ENCODE data around the gene B4GALNT1. TPM values are rescaled to one million over a fixed set of nuclear protein-coding genes. Genes with fewer than 3 reads are reported as not detected.

Gene B4GALNT1
- total RNA-seq, 3 donors from 2014 or later (not counting 1 experiment from before 2014, with no cell fraction given), result 0.38 to 0.59 (median 0.48) TPM

DNA sequence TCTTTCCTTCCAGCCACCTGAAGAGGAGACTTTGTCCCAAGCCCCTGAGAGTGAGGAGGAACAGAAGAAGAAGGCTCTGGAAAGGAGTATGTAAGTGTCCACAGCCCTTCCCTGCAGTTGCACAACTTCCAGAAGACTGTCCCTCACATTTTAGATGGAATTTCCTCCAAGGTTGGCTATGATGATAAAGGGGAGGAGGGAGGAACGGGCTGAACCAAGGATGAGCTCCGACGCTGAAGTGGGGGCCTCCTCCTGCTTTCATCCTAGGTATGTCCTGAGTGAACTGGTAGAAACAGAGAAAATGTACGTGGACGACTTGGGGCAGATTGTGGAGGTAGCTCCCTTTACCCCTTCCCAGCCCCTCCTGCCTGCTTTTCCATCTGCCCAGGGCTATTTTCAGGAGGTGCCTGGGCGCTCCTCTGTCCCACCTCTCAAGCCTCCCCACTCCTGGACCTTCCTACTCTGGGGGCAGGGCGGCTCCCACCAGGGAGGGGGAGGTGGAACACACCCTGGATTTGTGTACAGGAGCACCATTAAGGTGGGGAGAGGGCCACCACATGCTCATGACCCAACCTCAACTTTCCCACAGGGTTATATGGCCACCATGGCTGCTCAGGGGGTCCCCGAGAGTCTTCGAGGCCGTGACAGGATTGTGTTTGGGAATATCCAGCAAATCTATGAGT is 19.4 kb downstream of the B4GALNT1 start:
- Mint-ChIP-seq H3K4me1 (peaks cover 6 to 12% of the 10 kb centered on the region in 2 donors), H3K4me3 (no peak overlapping the region), H3K27me3 (ENCODE audit: low read depth in 2 of 2) (peaks cover under 1 to 10% of the 10 kb centered on the region in 2 donors), H3K36me3 (no peaks in the 10 kb centered on the region), H3K27ac (no peak overlapping the region), H3K9me3 (no peaks in the 10 kb centered on the region)
- Histone ChIP-seq H3K9me3 (ENCODE audit: control insufficient read depth, insufficient read depth, low read length) (no peaks in the 10 kb centered on the region), H3K36me3 (ENCODE audit: control insufficient read depth, insufficient read depth, low read length) (peaks cover 4% of the 10 kb centered on the region), H3K4me1 (ENCODE audit: control insufficient read depth, insufficient read depth, low read length) (peaks cover 34% of the 10 kb centered on the region), H3K4me3 (ENCODE audit: low read length) (no peak overlapping the region), H3K27me3 (ENCODE audit: control insufficient read depth, insufficient read depth, low read length) (peaks cover 5% of the 10 kb centered on the region), H3K27ac (ENCODE audit: low read length) (no peak overlapping the region)
- TF ChIP-seq, protein P1, sequence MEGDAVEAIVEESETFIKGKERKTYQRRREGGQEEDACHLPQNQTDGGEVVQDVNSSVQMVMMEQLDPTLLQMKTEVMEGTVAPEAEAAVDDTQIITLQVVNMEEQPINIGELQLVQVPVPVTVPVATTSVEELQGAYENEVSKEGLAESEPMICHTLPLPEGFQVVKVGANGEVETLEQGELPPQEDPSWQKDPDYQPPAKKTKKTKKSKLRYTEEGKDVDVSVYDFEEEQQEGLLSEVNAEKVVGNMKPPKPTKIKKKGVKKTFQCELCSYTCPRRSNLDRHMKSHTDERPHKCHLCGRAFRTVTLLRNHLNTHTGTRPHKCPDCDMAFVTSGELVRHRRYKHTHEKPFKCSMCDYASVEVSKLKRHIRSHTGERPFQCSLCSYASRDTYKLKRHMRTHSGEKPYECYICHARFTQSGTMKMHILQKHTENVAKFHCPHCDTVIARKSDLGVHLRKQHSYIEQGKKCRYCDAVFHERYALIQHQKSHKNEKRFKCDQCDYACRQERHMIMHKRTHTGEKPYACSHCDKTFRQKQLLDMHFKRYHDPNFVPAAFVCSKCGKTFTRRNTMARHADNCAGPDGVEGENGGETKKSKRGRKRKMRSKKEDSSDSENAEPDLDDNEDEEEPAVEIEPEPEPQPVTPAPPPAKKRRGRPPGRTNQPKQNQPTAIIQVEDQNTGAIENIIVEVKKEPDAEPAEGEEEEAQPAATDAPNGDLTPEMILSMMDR (IDR thresholded peaks at IDR 0.05), result no peak
- WGBS (ENCODE audit: insufficient coverage), result 88% methylated on average over 8 of the region's 10 CpGs
- ATAC-seq (no peak), DNase-seq (no peak)
- intact Hi-C loops (cut with micrococcal nuclease), result no loop called here

DNA sequence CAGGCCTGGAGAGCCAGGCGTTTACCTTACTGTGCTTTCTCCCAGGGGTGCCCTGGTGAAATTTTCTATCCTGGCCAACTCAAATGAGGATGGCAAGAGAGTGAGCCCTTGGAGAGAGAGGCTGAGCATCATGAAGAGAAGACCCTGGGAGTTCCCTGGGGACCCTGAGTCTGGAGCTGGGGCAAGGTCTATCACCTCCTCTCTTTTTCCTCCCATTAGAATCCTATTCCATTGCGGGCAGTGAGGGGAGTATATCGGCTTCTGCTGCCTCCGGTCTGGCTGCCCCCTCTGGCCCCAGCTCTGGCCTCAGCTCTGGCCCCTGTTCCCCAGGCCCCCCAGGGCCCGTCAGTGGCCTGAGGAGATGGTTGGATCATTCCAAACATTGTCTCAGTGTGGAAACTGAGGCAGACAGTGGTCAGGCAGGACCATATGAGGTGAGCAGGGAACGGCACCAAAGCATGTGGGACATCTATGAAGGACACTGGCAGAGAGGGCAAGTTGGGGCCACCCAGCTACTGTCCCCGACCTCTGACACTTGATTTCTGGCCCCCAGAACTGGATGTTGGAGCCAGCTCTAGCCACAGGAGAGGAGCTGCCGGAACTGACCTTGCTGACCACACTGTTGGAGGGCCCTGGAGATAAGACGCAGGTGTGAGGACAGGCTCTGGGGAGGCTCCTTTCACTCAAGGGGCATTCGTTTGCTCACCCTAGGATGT is 20.1 kb downstream of the B4GALNT1 start:
- H3K4me3 ChIP-seq (ENCODE audit: low read length), result no peak overlapping the region
- no peaks in the 10 kb centered on the region for H3K36me3 Mint-ChIP-seq
- ATAC-seq (no peak), DNase-seq (no peak)
- H3K9me3 Mint-ChIP-seq, result no peaks in the 10 kb centered on the region
- TF ChIP-seq, protein P1 (IDR thresholded peaks at IDR 0.05), result no peak
- no peaks in the 10 kb centered on the region for H3K9me3 ChIP-seq (ENCODE audit: control insufficient read depth, insufficient read depth, low read length)
- peaks cover 0 to 5% of the 10 kb centered on the region in 2 donors for H3K27me3 Mint-ChIP-seq (ENCODE audit: low read depth in 2 of 2)
- peaks cover 34% of the 10 kb centered on the region for H3K4me1 ChIP-seq (ENCODE audit: control insufficient read depth, insufficient read depth, low read length)
- no peak overlapping the region for H3K27ac Mint-ChIP-seq
- peaks cover 6 to 12% of the 10 kb centered on the region in 2 donors for H3K4me1 Mint-ChIP-seq
- no peak overlapping the region for H3K27ac ChIP-seq (ENCODE audit: low read length)
- peaks cover 5% of the 10 kb centered on the region for H3K27me3 ChIP-seq (ENCODE audit: control insufficient read depth, insufficient read depth, low read length)
- 93% methylated on average over 10 of the region's 10 CpGs for WGBS (ENCODE audit: insufficient coverage)
- peak overlapping the region; percentile 67 for H3K4me3 Mint-ChIP-seq
- intact Hi-C loops (cut with micrococcal nuclease), result no loop called here
- H3K36me3 ChIP-seq (ENCODE audit: control insufficient read depth, insufficient read depth, low read length), result peaks cover 4% of the 10 kb centered on the region

DNA sequence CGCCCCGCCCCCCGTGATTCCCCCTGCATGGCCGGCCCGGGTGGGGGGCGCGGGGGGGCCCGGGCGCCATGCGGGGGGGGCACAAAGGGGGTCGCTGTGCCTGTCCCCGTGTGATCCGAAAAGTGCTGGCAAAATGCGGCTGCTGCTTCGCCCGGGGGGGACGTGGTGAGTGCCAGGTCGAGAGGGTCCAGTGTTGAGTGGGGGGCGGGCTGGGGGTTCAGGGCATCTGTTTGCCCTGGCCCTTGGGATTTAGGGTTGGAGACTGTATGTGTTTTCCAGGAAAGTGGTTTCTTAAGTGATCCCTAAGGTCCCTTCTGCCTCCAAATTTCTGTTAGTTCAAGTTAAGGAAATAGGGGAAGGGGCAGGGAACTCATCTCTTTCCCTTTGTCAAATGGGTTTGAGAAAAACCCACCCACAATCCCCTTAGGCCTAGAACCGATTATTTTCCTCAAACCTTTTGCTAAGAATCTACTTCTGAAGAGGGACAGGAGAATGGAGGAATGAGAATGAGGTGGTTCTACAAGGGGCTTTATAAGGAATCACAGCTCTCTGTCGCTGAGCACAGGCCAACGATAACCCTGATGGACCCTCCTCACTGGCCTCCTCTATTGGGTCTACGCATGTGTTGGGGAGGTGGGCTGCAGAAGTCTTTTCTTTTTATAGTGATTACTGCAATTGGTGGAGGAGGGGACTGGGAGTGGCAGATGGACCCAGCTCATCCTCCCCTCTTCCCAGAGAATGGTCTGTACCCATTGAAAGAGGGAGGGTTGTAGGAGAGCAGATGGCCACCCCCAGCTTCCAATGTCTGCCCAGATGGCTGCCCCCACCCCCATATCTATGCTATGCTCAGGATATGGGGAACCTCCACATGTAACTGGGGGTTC is 20.9 kb downstream of the B4GALNT1 start:
- no peaks in the 10 kb centered on the region for H3K9me3 Mint-ChIP-seq
- 19% methylated on average over 21 of the region's 23 CpGs for WGBS (ENCODE audit: insufficient coverage)
- H3K4me3 Mint-ChIP-seq, result peak overlapping the region; percentile 67
- H3K27ac Mint-ChIP-seq, result no peak overlapping the region
- peaks cover 6 to 17% of the 10 kb centered on the region in 2 donors for H3K4me1 Mint-ChIP-seq
- no peaks in the 10 kb centered on the region for H3K36me3 Mint-ChIP-seq
- DNase-seq (no peak), ATAC-seq (no peak)
- peaks cover 0 to 3% of the 10 kb centered on the region in 2 donors for H3K27me3 Mint-ChIP-seq (ENCODE audit: low read depth in 2 of 2)
- Histone ChIP-seq H3K9me3 (ENCODE audit: control insufficient read depth, insufficient read depth, low read length) (no peaks in the 10 kb centered on the region), H3K27me3 (ENCODE audit: control insufficient read depth, insufficient read depth, low read length) (peaks cover 5% of the 10 kb centered on the region), H3K4me1 (ENCODE audit: control insufficient read depth, insufficient read depth, low read length) (peaks cover 34% of the 10 kb centered on the region), H3K36me3 (ENCODE audit: control insufficient read depth, insufficient read depth, low read length) (peaks cover 4% of the 10 kb centered on the region), H3K4me3 (ENCODE audit: low read length) (no peak overlapping the region), H3K27ac (ENCODE audit: low read length) (no peak overlapping the region)
- TF ChIP-seq, protein P1 (IDR thresholded peaks at IDR 0.05), result no peak
- intact Hi-C loops (cut with micrococcal nuclease), result no loop called here
